Cardiac fibroblast (primary cell): ENCODE results near the gene NDUFB4.

Experiments
- DNase-seq, 2 donors: peaks; one replicate each; pipeline versions ENCODE4 v3.0.0 to v3.0.0-alpha.2; 2010; ENCODE audit warnings: low read depth in 2 of 2
- H3K4me3 ChIP-seq, 2 donors: replicated peaks in 1 of 2; 1 replicate in 1 of 2; 2 replicates in 1 of 2; pipeline ENCODE4 v1.5.1; 2011; ENCODE audit warnings: low read depth in 2 of 2, low read length in 2 of 2, mild to moderate bottlenecking in 2 of 2, moderate library complexity in 1 of 2
- TF ChIP-seq, protein P1 (sequence below): IDR thresholded peaks from one replicate; pipeline ENCODE4 v1.5.1; 2011; ENCODE audit warnings: low read depth, mild to moderate bottlenecking, low read length, inconsistent platforms

The NDUFB4 gene

DNA sequence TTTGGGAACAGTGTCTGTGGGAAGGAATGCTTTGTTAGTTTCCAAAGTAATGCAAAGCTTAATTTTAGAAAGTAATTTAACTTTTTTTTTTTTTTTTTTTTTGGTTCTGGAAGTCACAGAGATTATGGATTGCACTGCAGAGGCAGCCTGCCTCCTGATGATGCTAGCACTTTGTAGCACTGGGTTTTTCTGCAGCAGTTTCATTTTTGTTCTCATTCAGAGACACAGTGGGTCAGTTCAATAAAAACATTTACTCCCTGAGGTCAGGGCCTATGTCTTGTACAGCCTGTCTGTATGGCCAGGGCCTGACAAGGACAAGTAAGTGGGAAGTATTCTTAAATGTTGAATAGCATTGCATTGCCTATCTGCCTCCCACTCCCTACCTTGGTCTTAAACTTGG, 39.0 kb upstream of the NDUFB4 start:
- no peak for DNase-seq
- TF ChIP-seq, protein P1, sequence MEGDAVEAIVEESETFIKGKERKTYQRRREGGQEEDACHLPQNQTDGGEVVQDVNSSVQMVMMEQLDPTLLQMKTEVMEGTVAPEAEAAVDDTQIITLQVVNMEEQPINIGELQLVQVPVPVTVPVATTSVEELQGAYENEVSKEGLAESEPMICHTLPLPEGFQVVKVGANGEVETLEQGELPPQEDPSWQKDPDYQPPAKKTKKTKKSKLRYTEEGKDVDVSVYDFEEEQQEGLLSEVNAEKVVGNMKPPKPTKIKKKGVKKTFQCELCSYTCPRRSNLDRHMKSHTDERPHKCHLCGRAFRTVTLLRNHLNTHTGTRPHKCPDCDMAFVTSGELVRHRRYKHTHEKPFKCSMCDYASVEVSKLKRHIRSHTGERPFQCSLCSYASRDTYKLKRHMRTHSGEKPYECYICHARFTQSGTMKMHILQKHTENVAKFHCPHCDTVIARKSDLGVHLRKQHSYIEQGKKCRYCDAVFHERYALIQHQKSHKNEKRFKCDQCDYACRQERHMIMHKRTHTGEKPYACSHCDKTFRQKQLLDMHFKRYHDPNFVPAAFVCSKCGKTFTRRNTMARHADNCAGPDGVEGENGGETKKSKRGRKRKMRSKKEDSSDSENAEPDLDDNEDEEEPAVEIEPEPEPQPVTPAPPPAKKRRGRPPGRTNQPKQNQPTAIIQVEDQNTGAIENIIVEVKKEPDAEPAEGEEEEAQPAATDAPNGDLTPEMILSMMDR: no peak
- no peak overlapping the region for H3K4me3 ChIP-seq

DNA sequence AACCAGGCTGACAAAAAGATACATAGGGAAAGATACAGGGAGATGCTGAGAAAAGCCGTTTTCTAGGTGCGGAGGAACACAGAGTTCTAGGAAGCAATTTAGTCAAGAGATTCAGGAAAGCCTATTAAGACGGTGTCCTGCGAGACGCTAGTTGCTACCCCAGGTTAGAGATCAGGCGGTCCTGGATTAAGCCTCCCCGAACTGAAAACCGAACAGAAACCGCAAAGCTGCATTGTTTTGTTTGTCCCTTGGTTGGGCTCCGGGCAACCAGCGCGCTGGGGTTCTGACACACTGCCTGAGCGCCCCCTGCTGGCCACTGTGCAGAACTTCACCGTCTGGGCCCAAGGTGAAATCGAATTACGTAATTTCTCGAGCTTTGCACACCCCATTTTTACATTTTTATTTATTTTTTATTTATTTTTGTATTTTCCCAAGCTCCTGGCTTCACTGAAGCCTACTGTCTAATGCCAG, 37.3 kb upstream of the NDUFB4 start:
- TF ChIP-seq, protein P1: peak; percentile 91
- H3K4me3 ChIP-seq: peak overlapping the region; percentile 40 to 53
- DNase-seq: peak; percentile 93 to 96

DNA sequence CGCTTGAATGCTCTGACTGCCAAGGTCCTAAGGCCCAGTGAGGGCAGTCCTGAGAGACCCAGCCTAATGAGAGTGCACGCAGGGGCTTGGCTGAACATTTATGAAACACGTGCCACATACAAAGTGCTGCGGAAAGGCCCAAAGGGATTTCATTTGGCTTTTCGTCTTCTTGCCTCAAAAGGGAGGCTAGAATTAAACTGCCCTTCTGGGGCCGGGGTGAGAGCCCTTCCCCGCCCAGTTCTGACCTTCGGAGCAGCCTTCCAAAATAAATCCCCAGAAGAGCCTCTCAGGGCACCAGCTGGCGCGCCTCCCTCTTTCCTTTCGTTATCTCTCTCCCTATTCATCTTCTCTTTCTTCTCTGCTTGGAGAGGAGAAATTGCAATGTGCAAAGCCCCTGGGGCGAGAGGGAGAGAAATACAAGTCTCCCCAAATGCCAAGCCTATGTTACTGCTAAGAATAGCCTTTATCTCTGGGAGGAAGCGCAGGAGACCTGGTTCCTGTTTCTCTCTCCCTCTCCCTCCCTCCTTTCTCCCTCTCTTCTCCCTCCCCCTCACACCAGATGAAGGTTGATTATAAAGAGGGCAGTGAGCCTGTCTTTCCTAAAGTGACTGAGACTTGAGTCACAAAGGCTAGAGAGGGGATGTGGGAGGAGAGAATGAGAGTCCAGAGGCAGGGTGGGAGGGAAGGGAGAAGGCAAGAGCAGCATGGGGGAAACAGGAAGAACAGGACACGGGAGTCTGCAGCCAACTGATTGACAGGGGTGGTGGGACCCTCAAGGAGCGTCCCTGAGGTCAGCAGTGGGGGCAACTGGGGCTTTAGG, 36.7 kb upstream of the NDUFB4 start:
- peak overlapping the region; percentile 40 to 51 for H3K4me3 ChIP-seq
- peak; percentile 54 to 82 for DNase-seq
- TF ChIP-seq, protein P1: no peak

DNA sequence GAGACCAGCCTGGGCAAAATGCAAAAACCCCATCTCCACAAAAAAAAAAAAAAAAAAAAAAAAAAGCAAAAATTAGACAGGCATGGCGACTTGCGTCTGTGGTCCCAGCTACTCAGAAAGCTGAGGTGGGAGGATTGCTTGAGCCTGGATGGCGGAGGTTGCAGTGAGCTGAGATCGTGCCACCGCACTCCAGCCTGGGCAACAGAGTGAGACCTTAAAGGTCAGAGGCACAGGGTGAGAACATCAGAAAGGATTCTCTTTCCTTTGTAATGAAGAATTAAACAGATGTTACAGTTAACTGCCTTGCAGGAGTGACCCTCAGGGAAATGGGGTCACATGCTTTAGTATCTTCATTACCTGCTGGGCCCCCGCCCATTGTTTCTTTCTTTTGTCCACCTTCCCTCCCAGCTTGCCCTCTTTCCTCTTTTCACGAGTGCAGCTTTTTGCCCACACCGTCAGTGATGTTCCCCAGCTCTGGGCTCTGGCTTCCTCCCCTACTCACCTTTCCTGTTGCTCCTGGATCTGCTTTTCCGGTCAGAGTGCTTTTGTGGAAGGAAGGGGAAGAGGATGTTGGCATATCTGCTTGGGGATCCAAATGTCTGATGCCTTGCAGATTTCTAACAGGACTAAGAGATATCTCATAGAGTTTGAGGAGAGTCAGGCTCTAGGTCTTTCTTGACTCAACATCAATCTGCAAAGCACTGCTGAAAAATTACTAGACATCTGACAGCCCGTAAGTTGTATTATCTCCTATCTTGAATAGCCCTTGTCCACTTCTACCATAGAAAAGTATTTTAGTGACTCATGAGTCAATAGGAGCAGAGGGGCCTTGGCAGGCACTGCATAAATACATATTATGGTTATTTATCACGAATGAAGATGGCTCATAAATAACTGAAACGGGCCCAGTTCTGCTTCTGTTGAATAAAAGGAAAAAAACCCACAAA, 35.6 kb upstream of the NDUFB4 start:
- no peak overlapping the region for H3K4me3 ChIP-seq
- TF ChIP-seq, protein P1: no peak
- DNase-seq: peak in 1 of 2 donors; percentile 66

DNA sequence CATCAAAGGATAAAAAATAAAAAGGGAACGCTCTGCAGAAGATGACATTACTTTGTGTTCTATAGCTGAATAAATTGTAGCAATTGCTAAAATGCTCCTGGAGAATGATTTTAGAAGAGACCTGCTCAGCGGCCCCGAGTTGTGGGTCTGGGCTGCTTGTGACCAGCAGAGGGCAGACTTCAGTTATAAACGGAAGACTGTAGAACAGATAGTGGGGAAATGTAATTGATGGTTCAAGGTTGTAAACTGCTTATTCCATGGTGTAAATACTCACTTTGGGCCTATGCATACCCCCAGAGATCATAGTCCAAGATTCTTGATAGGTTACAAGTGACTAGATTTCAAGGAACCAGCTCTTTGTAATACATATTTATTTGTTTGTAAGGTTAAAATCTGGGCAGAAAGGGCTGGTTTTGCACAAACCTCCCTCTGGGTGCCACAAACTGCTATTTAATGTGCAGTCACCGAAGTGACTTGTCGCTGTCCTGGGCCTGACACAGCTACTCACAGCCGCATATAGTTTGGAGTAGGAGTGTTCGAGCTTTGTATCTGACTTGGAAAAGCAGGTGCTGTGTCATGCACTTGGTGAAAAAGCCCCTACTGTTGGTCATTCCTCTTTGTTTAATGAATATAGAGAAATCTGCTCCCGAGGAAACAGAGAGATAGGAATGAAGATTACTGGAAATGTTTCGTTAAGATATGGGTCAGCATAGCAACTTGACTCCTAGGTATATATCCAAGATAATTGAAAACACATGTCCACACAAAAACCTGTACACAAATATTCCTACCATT, 34.7 kb upstream of the NDUFB4 start:
- TF ChIP-seq, protein P1: peak; percentile 83
- H3K4me3 ChIP-seq: no peak overlapping the region
- peak; percentile 84 to 85 for DNase-seq

DNA sequence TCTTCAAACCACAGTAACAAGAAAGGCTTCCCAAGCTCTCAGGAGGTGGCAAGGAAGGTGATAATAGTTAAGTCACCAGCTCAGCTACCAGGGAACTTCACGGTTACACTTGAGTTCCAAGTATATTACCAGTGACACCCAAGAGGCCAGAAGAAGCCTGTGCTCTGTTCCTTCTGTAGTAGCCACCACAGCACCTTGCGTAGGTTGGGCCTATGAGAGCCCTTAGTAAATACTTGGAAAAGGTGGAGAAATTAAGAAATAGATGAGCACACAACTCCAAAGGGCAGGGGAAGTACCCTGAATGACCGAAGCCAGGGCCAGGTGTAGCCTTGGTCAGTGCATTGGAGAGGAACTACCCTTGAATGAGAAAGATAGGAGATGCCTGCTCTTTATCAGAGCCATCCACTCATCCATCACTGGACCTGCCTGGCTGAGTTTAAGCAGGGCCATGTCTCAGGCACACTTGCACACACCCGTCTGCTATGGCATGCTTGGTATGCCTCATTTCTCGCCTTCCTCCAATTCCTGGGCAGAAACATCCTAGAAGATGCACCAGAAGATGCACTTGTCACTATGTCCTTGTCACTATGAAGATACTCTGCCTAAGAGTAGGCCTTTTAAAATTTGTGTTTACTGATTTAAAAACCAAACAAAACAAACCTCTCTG, 32.6 kb upstream of the NDUFB4 start:
- TF ChIP-seq, protein P1: no peak
- no peak overlapping the region for H3K4me3 ChIP-seq
- DNase-seq: no peak
